ENCODE measurements around the gene SERPINA7.

DNA sequence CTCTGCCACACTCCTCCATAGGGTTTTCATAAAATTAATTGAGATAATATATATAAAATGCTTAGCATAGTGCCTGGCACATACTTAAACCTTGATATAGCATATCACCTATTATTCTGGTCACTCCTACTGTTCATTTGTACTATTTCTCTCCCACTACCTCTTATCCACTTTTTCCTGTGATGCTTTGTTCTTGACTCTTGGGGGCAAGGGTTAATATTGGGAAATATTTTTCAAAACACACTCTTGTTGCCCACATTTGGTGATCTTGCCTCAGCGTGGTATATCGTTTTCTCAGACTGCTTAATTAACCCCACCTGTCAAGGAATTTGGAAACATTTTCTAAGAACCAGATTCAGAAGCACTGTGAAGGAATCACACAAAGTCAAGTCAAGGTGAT is 16.3 kb downstream of the SERPINA7 start:
- no peak for TF ChIP-seq TAF1 (IDR thresholded peaks at IDR 0.05; ENCODE audit: low read depth)
- TF ChIP-seq, protein P1, sequence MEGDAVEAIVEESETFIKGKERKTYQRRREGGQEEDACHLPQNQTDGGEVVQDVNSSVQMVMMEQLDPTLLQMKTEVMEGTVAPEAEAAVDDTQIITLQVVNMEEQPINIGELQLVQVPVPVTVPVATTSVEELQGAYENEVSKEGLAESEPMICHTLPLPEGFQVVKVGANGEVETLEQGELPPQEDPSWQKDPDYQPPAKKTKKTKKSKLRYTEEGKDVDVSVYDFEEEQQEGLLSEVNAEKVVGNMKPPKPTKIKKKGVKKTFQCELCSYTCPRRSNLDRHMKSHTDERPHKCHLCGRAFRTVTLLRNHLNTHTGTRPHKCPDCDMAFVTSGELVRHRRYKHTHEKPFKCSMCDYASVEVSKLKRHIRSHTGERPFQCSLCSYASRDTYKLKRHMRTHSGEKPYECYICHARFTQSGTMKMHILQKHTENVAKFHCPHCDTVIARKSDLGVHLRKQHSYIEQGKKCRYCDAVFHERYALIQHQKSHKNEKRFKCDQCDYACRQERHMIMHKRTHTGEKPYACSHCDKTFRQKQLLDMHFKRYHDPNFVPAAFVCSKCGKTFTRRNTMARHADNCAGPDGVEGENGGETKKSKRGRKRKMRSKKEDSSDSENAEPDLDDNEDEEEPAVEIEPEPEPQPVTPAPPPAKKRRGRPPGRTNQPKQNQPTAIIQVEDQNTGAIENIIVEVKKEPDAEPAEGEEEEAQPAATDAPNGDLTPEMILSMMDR (IDR thresholded peaks at IDR 0.05; ENCODE audit: poor library complexity, severe bottlenecking): no peak
- TF ChIP-seq EZH2 (IDR thresholded peaks at IDR 0.05; ENCODE audit: borderline replicate concordance, insufficient read depth, low read length, poor library complexity, severe bottlenecking): no peak
- no peak for TF ChIP-seq POLR2AphosphoS5 (IDR thresholded peaks at IDR 0.05)
- TF ChIP-seq, protein P2, sequence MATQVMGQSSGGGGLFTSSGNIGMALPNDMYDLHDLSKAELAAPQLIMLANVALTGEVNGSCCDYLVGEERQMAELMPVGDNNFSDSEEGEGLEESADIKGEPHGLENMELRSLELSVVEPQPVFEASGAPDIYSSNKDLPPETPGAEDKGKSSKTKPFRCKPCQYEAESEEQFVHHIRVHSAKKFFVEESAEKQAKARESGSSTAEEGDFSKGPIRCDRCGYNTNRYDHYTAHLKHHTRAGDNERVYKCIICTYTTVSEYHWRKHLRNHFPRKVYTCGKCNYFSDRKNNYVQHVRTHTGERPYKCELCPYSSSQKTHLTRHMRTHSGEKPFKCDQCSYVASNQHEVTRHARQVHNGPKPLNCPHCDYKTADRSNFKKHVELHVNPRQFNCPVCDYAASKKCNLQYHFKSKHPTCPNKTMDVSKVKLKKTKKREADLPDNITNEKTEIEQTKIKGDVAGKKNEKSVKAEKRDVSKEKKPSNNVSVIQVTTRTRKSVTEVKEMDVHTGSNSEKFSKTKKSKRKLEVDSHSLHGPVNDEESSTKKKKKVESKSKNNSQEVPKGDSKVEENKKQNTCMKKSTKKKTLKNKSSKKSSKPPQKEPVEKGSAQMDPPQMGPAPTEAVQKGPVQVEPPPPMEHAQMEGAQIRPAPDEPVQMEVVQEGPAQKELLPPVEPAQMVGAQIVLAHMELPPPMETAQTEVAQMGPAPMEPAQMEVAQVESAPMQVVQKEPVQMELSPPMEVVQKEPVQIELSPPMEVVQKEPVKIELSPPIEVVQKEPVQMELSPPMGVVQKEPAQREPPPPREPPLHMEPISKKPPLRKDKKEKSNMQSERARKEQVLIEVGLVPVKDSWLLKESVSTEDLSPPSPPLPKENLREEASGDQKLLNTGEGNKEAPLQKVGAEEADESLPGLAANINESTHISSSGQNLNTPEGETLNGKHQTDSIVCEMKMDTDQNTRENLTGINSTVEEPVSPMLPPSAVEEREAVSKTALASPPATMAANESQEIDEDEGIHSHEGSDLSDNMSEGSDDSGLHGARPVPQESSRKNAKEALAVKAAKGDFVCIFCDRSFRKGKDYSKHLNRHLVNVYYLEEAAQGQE (IDR thresholded peaks at IDR 0.05; ENCODE audit: borderline replicate concordance): no peak
- TF ChIP-seq RAD21 (conservative IDR thresholded peaks at IDR 0.05): no peak
- no peak for TF ChIP-seq EP300 (conservative IDR thresholded peaks at IDR 0.05; ENCODE audit: poor library complexity, severe bottlenecking)
- TF ChIP-seq SMC3 (conservative IDR thresholded peaks at IDR 0.05; ENCODE audit: poor library complexity): no peak
- TF ChIP-seq MXI1 (conservative IDR thresholded peaks at IDR 0.05; ENCODE audit: poor library complexity, severe bottlenecking): no peak

Data from neural cell (in vitro differentiated cells).